HepG2 (cell line): ENCODE measurements around the gene SLCO2A1.

Experiments used
- ATF3 ChIP-seq: sonication (generic); formaldehyde crosslinking; IDR thresholded peaks from 2 replicates; pipeline ENCODE4 v1.4.0; 2020; ENCODE audit warnings: missing genetic modification reagents
- CHD4 ChIP-seq: fragments of 200-600 bp; sonication (generic); IDR thresholded peaks from 2 replicates; pipeline ENCODE4 v1.7.0; 2017; ENCODE audit warnings: mild to moderate bottlenecking, low read length, borderline replicate concordance
- CTCF ChIP-seq: sonication (generic); formaldehyde crosslinking; IDR thresholded peaks from 2 replicates; pipeline ENCODE4 v1.5.0; 2020; ENCODE audit warnings: mild to moderate bottlenecking, missing genetic modification reagents, moderate library complexity
- E2F5 ChIP-seq: sonication (generic); formaldehyde crosslinking; conservative IDR thresholded peaks from 2 replicates; pipeline ENCODE4 v1.4.0; 2020; ENCODE audit warnings: missing genetic modification reagents
- IRF1 ChIP-seq: sonication (generic); formaldehyde crosslinking; IDR thresholded peaks from 2 replicates; pipeline ENCODE4 v1.4.0; 2020; ENCODE audit warnings: low read depth, mild to moderate bottlenecking, missing genetic modification reagents
- KLF16 ChIP-seq, 2 experiments: sonication (generic) in 1 of 2; formaldehyde crosslinking in 1 of 2; IDR thresholded peaks; 2 replicates each; pipeline versions ENCODE4 v1.6.1 to v1.8.0; 2016 to 2023; ENCODE audit warnings: missing genetic modification reagents in 2 of 2, missing compliant biosample characterization in 1 of 2
- ZFP36 ChIP-seq: fragments of 150-350 bp; IDR thresholded peaks from 2 replicates; pipeline ENCODE4 v1.6.1; 2018; ENCODE audit warnings: borderline replicate concordance, low read length, low read depth; ENCODE audit not compliant: partially characterized antibody

- TF ChIP-seq E2F5 (CRISPR knock-in tag) (no peak), CTCF (CRISPR knock-in tag) (no peak), CHD4 (no peak), IRF1 (CRISPR knock-in tag) (no peak), ZFP36 (no peak), KLF16 (CRISPR knock-in tag; IDR thresholded peaks at IDR 0.05) (no peak), ATF3 (CRISPR knock-in tag) (no peak)
Measured at GRCh38 chr3:133987136-133987535, 42.6 kb downstream of the SLCO2A1 start.
